K562 (cell line): ENCODE results near the gene CPE.

ENCODE experiments used
- ZZZ3 ChIP-seq: fragments of 450-650 bp; IDR thresholded peaks from 2 replicates; pipeline ENCODE4 v1.6.1; 2016; ENCODE audit warnings: antibody characterized with exemption, mild to moderate bottlenecking, moderate library complexity
- TF ChIP-seq, protein P1 (sequence below): fragments of 250-450 bp; sonication (Bioruptor Pico); IDR thresholded peaks from 2 replicates; pipeline ENCODE4 v1.4.0; 2020; ENCODE audit warnings: mild to moderate bottlenecking, moderate library complexity
- TF ChIP-seq, protein P2 (sequence below): conservative IDR thresholded peaks from 2 replicates; pipeline ENCODE4 v1.6.1; 2011; ENCODE audit warnings: low read depth, mild to moderate bottlenecking, low read length; ENCODE audit not compliant: control insufficient read depth

- TF ChIP-seq, protein P1, sequence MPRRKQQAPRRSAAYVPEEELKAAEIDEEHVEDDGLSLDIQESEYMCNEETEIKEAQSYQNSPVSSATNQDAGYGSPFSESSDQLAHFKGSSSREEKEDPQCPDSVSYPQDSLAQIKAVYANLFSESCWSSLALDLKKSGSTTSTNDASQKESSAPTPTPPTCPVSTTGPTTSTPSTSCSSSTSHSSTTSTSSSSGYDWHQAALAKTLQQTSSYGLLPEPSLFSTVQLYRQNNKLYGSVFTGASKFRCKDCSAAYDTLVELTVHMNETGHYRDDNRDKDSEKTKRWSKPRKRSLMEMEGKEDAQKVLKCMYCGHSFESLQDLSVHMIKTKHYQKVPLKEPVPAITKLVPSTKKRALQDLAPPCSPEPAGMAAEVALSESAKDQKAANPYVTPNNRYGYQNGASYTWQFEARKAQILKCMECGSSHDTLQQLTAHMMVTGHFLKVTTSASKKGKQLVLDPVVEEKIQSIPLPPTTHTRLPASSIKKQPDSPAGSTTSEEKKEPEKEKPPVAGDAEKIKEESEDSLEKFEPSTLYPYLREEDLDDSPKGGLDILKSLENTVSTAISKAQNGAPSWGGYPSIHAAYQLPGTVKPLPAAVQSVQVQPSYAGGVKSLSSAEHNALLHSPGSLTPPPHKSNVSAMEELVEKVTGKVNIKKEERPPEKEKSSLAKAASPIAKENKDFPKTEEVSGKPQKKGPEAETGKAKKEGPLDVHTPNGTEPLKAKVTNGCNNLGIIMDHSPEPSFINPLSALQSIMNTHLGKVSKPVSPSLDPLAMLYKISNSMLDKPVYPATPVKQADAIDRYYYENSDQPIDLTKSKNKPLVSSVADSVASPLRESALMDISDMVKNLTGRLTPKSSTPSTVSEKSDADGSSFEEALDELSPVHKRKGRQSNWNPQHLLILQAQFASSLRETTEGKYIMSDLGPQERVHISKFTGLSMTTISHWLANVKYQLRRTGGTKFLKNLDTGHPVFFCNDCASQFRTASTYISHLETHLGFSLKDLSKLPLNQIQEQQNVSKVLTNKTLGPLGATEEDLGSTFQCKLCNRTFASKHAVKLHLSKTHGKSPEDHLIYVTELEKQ: no peak
- TF ChIP-seq, protein P2, sequence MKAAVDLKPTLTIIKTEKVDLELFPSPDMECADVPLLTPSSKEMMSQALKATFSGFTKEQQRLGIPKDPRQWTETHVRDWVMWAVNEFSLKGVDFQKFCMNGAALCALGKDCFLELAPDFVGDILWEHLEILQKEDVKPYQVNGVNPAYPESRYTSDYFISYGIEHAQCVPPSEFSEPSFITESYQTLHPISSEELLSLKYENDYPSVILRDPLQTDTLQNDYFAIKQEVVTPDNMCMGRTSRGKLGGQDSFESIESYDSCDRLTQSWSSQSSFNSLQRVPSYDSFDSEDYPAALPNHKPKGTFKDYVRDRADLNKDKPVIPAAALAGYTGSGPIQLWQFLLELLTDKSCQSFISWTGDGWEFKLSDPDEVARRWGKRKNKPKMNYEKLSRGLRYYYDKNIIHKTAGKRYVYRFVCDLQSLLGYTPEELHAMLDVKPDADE: no peak
- no peak for TF ChIP-seq ZZZ3
These were observed 48.0 kb downstream of the CPE start for GRCh38 chr4:165426823-165427222.
